Loucy (cell line): ENCODE measurements around the gene MRNIP.

Experiments
- CTCF ChIP-seq: fragments of 200-600 bp; sonication (generic); conservative IDR thresholded peaks from 2 replicates; pipeline ENCODE4 v1.5.1; 2014; ENCODE audit warnings: mild to moderate bottlenecking, antibody characterized with exemption, low read length
- EZH2phosphoT487 ChIP-seq: fragments of 200-600 bp; IDR thresholded peaks from 2 replicates; pipeline ENCODE4 v1.6.1; 2018; ENCODE audit warnings: antibody characterized with exemption, mild to moderate bottlenecking, moderate library complexity, borderline replicate concordance

GRCh38 chr5:179865491-179866240 is 7.0 kb upstream of the MRNIP start:
- TF ChIP-seq CTCF, result no peak
- no peak for TF ChIP-seq EZH2phosphoT487
